ENCODE measurements around the gene HTR5A. TPM values are rescaled to one million over a fixed set of nuclear protein-coding genes. Genes with fewer than 3 reads are reported as not detected.

HTR5A gene
- total and polyA plus RNA-seq, 5 donors from 2014 or later, result not detected

DNA sequence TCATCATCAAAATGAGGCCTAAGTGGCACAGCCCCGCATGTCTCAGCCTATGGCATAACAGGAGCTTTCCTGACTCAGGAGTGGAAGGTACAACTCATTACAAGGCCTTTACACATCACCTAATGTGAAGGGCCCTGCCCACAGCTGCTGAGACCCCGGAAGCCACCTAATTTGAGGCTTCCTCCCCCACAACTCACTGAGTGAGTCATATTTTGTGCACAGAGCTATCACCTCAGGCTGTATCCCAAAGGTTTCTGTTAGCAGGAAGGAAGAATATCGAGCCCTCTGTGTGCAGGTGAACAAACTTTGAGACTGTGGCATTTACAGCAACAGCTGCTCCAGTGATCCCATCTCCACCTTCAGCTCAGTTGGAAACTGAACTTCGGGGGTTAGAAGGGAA lies 20.6 kb downstream of the HTR5A start:
- H3K9me3 ChIP-seq (ENCODE audit: control insufficient read depth in 2 of 2, low read length in 2 of 2), result no peaks in the 10 kb centered on the region
- Mint-ChIP-seq H3K36me3 (no peaks in the 10 kb centered on the region), H3K4me1 (peaks cover 0 to 23% (median 5%) of the 10 kb centered on the region in 4 donors), H3K27ac (peak overlapping the region in 1 of 3 donors; percentile 48), H3K9me3 (peaks cover 0 to 4% (median 0%) of the 10 kb centered on the region in 7 donors), H3K27me3 (peaks cover 8% of the 10 kb centered on the region), H3K4me3 (peak overlapping the region in 1 of 4 donors; percentile 51)
- no peaks in the 10 kb centered on the region for H3K36me3 ChIP-seq (ENCODE audit: control insufficient read depth, insufficient read depth, low read length)
- DNase-seq (peak in 1 of 3 donors; percentile 33), ATAC-seq (ENCODE audit: low read depth in 2 of 2) (no peak)
- H3K4me3 ChIP-seq (ENCODE audit: low read depth, low read length), result no peak overlapping the region
- peaks cover under 1% of the 10 kb centered on the region for H3K27me3 ChIP-seq (ENCODE audit: control insufficient read depth, insufficient read depth, low read length)
- no peaks in the 10 kb centered on the region for H3K4me1 ChIP-seq (ENCODE audit: control insufficient read depth, insufficient read depth, low read length, poor library complexity, severe bottlenecking)
- H3K27ac ChIP-seq (ENCODE audit: insufficient read depth, low read length, poor library complexity, severe bottlenecking), result no peak overlapping the region

DNA sequence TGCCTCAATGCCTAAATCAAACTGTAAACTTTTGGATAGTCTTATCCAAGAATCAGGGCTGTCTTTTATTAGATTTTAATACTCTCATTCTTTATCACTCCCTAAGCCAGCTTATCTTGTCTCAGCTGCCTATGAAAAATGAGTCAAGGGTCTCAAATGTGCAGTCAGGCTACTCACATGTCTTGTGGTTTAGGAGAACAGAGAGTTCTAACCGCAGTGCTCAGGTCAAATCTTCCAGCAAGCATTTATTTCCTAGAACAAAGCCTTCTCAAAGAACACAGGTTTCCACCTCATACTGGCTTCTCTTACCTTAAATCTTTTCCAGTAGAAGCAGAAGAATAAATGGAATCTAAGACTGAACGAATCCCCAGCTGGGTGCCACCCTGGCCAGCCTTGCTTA lies 23.5 kb downstream of the HTR5A start:
- Histone ChIP-seq H3K4me3 (ENCODE audit: low read depth, low read length) (no peak overlapping the region), H3K27ac (ENCODE audit: insufficient read depth, low read length, poor library complexity, severe bottlenecking) (no peak overlapping the region), H3K9me3 (ENCODE audit: control insufficient read depth in 2 of 2, low read length in 2 of 2) (no peaks in the 10 kb centered on the region), H3K36me3 (ENCODE audit: control insufficient read depth, insufficient read depth, low read length) (no peaks in the 10 kb centered on the region), H3K4me1 (ENCODE audit: control insufficient read depth, insufficient read depth, low read length, poor library complexity, severe bottlenecking) (no peaks in the 10 kb centered on the region), H3K27me3 (ENCODE audit: control insufficient read depth, insufficient read depth, low read length) (no peaks in the 10 kb centered on the region)
- Mint-ChIP-seq H3K4me3 (no peak overlapping the region), H3K36me3 (no peaks in the 10 kb centered on the region), H3K9me3 (peaks cover 0 to 4% (median 0%) of the 10 kb centered on the region in 7 donors), H3K4me1 (peaks cover 0 to 12% (median 5%) of the 10 kb centered on the region in 4 donors), H3K27me3 (peaks cover 4% of the 10 kb centered on the region), H3K27ac (no peak overlapping the region)
- ATAC-seq (ENCODE audit: low read depth in 2 of 2) (no peak), DNase-seq (no peak)

DNA sequence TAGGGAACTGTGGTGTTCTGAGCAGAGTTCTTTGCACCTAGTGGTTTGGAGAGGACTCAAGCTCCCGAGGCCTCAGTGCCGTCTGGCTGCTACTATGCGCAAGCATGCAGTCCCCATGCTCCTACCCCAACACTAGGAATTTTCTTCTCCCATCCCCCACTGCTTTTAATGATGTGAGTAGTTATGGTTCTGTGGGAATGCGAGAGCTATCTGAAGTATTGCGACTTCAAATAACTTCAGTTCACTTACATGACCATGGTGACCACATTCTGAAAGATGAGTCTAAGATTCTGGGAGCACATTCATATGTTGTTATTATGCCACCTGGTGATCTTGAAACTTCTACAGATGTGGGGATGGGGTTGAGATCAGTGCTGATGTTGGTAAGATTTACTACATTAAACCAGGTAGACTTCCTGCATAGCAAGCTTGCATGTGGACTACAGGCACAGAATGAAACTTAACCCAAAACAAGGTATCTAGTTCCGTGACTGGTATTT lies 24.6 kb downstream of the HTR5A start:
- no peak overlapping the region for H3K4me3 Mint-ChIP-seq
- ATAC-seq (ENCODE audit: low read depth in 2 of 2), result no peak
- no peaks in the 10 kb centered on the region for H3K36me3 ChIP-seq (ENCODE audit: control insufficient read depth, insufficient read depth, low read length)
- no peaks in the 10 kb centered on the region for H3K36me3 Mint-ChIP-seq
- peaks cover 0 to 12% (median 5%) of the 10 kb centered on the region in 4 donors for H3K4me1 Mint-ChIP-seq
- H3K27ac ChIP-seq (ENCODE audit: insufficient read depth, low read length, poor library complexity, severe bottlenecking), result no peak overlapping the region
- H3K4me3 ChIP-seq (ENCODE audit: low read depth, low read length), result no peak overlapping the region
- no peak for DNase-seq
- H3K9me3 ChIP-seq (ENCODE audit: control insufficient read depth in 2 of 2, low read length in 2 of 2), result no peaks in the 10 kb centered on the region
- no peaks in the 10 kb centered on the region for H3K4me1 ChIP-seq (ENCODE audit: control insufficient read depth, insufficient read depth, low read length, poor library complexity, severe bottlenecking)
- peaks cover 0 to 3% (median 0%) of the 10 kb centered on the region in 7 donors for H3K9me3 Mint-ChIP-seq
- peaks cover 10% of the 10 kb centered on the region for H3K27me3 Mint-ChIP-seq
- H3K27ac Mint-ChIP-seq, result no peak overlapping the region
- no peaks in the 10 kb centered on the region for H3K27me3 ChIP-seq (ENCODE audit: control insufficient read depth, insufficient read depth, low read length)

DNA sequence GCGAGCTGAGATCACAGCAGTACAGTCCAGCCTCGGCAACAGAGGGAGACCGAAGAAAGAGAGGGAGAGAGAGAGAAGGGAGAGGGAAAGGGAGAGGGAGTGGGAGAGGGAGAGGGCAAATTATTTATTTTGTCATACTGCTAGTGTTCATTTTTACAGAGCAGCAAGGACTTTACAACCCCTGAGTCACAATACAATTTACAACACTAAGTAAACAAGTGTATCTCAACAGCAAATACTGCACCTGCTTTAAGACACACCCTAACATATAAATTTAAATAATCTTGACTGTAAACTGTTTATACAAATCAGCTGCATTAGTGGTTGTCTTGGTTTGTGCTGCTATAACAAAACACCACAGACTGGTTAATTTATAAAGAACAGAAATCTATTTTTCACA lies 27.2 kb downstream of the HTR5A start:
- Histone ChIP-seq H3K27me3 (ENCODE audit: control insufficient read depth, insufficient read depth, low read length) (no peaks in the 10 kb centered on the region), H3K4me3 (ENCODE audit: low read depth, low read length) (no peak overlapping the region), H3K9me3 (ENCODE audit: control insufficient read depth in 2 of 2, low read length in 2 of 2) (no peaks in the 10 kb centered on the region), H3K4me1 (ENCODE audit: control insufficient read depth, insufficient read depth, low read length, poor library complexity, severe bottlenecking) (no peaks in the 10 kb centered on the region), H3K27ac (ENCODE audit: insufficient read depth, low read length, poor library complexity, severe bottlenecking) (no peak overlapping the region), H3K36me3 (ENCODE audit: control insufficient read depth, insufficient read depth, low read length) (no peaks in the 10 kb centered on the region)
- DNase-seq, result no peak
- no peak for ATAC-seq (ENCODE audit: low read depth in 2 of 2)
- peaks cover 16% of the 10 kb centered on the region for H3K27me3 Mint-ChIP-seq
- H3K27ac Mint-ChIP-seq, result no peak overlapping the region
- H3K36me3 Mint-ChIP-seq, result no peaks in the 10 kb centered on the region
- peaks cover 0 to 3% (median 0%) of the 10 kb centered on the region in 7 donors for H3K9me3 Mint-ChIP-seq
- no peak overlapping the region for H3K4me3 Mint-ChIP-seq
- no peaks in the 10 kb centered on the region for H3K4me1 Mint-ChIP-seq

DNA sequence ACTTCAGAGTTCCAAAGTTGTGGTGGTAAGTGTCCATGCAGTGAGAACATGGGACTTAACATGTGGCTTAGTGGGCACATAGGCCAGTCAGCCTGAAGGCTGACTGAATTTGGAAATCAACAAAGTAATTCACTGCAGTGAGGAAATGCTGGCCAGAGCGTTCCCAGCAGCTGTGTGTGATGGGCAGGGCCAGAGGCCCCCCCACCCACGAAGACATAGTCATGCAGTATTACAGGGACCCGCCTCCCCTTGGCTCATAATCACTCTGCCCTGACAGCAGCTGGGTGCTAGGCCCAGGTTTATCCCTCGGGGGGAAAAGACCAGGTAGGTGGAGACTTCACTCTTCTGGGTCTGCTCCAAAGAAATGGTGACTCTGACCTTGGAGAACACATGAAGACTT lies 33.7 kb downstream of the HTR5A start:
- Histone ChIP-seq H3K36me3 (ENCODE audit: control insufficient read depth, insufficient read depth, low read length) (no peaks in the 10 kb centered on the region), H3K9me3 (ENCODE audit: control insufficient read depth in 2 of 2, low read length in 2 of 2) (no peaks in the 10 kb centered on the region), H3K27ac (ENCODE audit: insufficient read depth, low read length, poor library complexity, severe bottlenecking) (no peak overlapping the region), H3K4me3 (ENCODE audit: low read depth, low read length) (no peak overlapping the region), H3K27me3 (ENCODE audit: control insufficient read depth, insufficient read depth, low read length) (no peaks in the 10 kb centered on the region), H3K4me1 (ENCODE audit: control insufficient read depth, insufficient read depth, low read length, poor library complexity, severe bottlenecking) (no peaks in the 10 kb centered on the region)
- no peak overlapping the region for H3K4me3 Mint-ChIP-seq
- ATAC-seq (ENCODE audit: low read depth in 2 of 2) (no peak), DNase-seq (no peak)
- H3K27me3 Mint-ChIP-seq, result peaks cover 24% of the 10 kb centered on the region
- no peak overlapping the region for H3K27ac Mint-ChIP-seq
- H3K9me3 Mint-ChIP-seq, result peaks cover 0 to 1% (median 0%) of the 10 kb centered on the region in 7 donors
- no peaks in the 10 kb centered on the region for H3K4me1 Mint-ChIP-seq
- H3K36me3 Mint-ChIP-seq, result no peaks in the 10 kb centered on the region

DNA sequence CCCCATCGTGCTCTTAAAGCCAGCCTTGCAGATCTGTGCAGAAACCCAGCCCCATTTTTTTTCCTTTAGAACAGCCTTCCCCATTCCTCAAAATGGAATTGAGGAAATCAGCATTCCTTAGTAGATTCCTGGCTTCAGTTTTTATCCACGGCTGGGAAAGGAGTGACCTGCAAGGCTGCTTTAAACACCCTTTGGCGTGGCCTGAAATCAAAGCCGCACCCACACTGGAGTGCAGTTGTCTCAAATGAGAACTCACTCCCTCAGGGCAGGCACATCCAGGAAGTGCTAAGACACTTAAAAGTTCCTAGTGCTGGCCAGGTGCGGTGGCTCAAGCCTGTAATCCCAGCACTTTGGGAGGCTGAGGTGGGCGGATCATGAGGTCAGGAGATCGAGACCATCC lies 34.8 kb downstream of the HTR5A start:
- Histone ChIP-seq H3K4me3 (ENCODE audit: low read depth, low read length) (no peak overlapping the region), H3K36me3 (ENCODE audit: control insufficient read depth, insufficient read depth, low read length) (no peaks in the 10 kb centered on the region), H3K9me3 (ENCODE audit: control insufficient read depth in 2 of 2, low read length in 2 of 2) (no peaks in the 10 kb centered on the region), H3K4me1 (ENCODE audit: control insufficient read depth, insufficient read depth, low read length, poor library complexity, severe bottlenecking) (no peaks in the 10 kb centered on the region), H3K27me3 (ENCODE audit: control insufficient read depth, insufficient read depth, low read length) (no peaks in the 10 kb centered on the region), H3K27ac (ENCODE audit: insufficient read depth, low read length, poor library complexity, severe bottlenecking) (no peak overlapping the region)
- H3K4me3 Mint-ChIP-seq, result no peak overlapping the region
- H3K27ac Mint-ChIP-seq, result no peak overlapping the region
- ATAC-seq (ENCODE audit: low read depth in 2 of 2) (no peak), DNase-seq (no peak)
- no peaks in the 10 kb centered on the region for H3K9me3 Mint-ChIP-seq
- H3K27me3 Mint-ChIP-seq, result peaks cover 29% of the 10 kb centered on the region
- no peaks in the 10 kb centered on the region for H3K4me1 Mint-ChIP-seq
- no peaks in the 10 kb centered on the region for H3K36me3 Mint-ChIP-seq

DNA sequence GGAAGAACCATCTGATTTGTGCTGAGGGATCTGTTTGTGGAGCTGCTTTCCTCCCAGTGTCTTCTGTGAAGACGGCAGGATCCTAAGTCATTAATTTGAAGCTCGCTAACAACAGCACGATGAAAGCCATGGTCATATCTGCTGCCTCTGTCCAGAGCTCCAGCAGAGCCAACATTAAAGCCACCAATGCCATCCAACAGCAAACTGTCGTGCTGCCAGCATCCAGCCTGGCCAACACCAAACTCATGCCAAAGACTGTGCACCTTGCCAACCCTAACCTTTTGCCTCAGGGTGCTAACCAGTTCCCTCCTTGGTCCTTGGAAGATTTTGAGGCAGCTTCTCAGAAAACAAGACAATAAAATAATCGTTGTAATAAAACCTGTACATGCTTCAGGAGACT lies 36.2 kb downstream of the HTR5A start:
- H3K27me3 ChIP-seq (ENCODE audit: control insufficient read depth, insufficient read depth, low read length), result no peaks in the 10 kb centered on the region
- Mint-ChIP-seq H3K4me3 (no peak overlapping the region), H3K9me3 (no peaks in the 10 kb centered on the region), H3K4me1 (no peaks in the 10 kb centered on the region), H3K36me3 (no peaks in the 10 kb centered on the region), H3K27ac (no peak overlapping the region), H3K27me3 (peaks cover 26% of the 10 kb centered on the region)
- H3K4me1 ChIP-seq (ENCODE audit: control insufficient read depth, insufficient read depth, low read length, poor library complexity, severe bottlenecking), result no peaks in the 10 kb centered on the region
- ATAC-seq (ENCODE audit: low read depth in 2 of 2) (no peak), DNase-seq (no peak)
- no peaks in the 10 kb centered on the region for H3K9me3 ChIP-seq (ENCODE audit: control insufficient read depth in 2 of 2, low read length in 2 of 2)
- H3K36me3 ChIP-seq (ENCODE audit: control insufficient read depth, insufficient read depth, low read length), result no peaks in the 10 kb centered on the region
- H3K4me3 ChIP-seq (ENCODE audit: low read depth, low read length), result no peak overlapping the region
- H3K27ac ChIP-seq (ENCODE audit: insufficient read depth, low read length, poor library complexity, severe bottlenecking), result no peak overlapping the region

DNA sequence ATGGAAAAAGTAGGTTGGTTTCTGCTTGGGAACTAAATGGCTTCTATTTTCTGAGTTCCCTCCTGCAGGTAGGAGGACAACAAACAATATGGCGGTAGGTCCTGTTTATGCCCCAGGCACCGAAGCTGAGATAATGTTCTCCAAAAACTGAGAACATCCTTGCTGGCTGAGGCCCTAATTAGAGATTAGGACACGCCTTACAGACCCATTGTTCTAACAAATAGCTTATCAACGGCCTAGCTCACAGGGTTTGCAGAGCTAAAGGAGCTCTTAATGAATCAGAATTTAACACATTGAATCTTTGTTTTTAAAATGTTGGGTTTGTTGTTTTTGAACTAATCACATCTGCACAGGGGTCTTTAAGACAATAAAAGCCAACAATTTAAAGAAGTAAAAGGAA lies 37.0 kb downstream of the HTR5A start:
- peaks cover 26% of the 10 kb centered on the region for H3K27me3 Mint-ChIP-seq
- no peaks in the 10 kb centered on the region for H3K9me3 Mint-ChIP-seq
- Histone ChIP-seq H3K9me3 (ENCODE audit: control insufficient read depth in 2 of 2, low read length in 2 of 2) (no peaks in the 10 kb centered on the region), H3K27me3 (ENCODE audit: control insufficient read depth, insufficient read depth, low read length) (no peaks in the 10 kb centered on the region), H3K4me1 (ENCODE audit: control insufficient read depth, insufficient read depth, low read length, poor library complexity, severe bottlenecking) (no peaks in the 10 kb centered on the region), H3K27ac (ENCODE audit: insufficient read depth, low read length, poor library complexity, severe bottlenecking) (no peak overlapping the region), H3K36me3 (ENCODE audit: control insufficient read depth, insufficient read depth, low read length) (no peaks in the 10 kb centered on the region), H3K4me3 (ENCODE audit: low read depth, low read length) (no peak overlapping the region)
- H3K36me3 Mint-ChIP-seq, result no peaks in the 10 kb centered on the region
- no peak overlapping the region for H3K27ac Mint-ChIP-seq
- H3K4me3 Mint-ChIP-seq, result no peak overlapping the region
- no peak for DNase-seq
- ATAC-seq (ENCODE audit: low read depth in 2 of 2), result no peak
- no peaks in the 10 kb centered on the region for H3K4me1 Mint-ChIP-seq

All from CD4-positive, CD25-positive, alpha-beta regulatory T cell (primary cell).